Left ventricle myocardium superior (tissue), 1 donor: ENCODE measurements around the gene CALN1. TPM values are rescaled to one million over a fixed set of nuclear protein-coding genes. Genes with fewer than 3 reads are reported as not detected.

ENCODE experiments used
- ATAC-seq: fragments of 200-7000 bp; cut with Tn5 transposase; one replicate; pipeline ENCODE4 v1.9.1; 2020; ENCODE audit warnings: mild to moderate bottlenecking, moderate library complexity
- DNase-seq: peaks from one replicate; pipeline ENCODE4 v3.0.0-alpha.2; 2020
- intact Hi-C: fragments of 100-400 bp; cut with micrococcal nuclease; formaldehyde crosslinking; loops from one replicate; pipeline ENCODE4 v1.11.0; 2022
- total RNA-seq: library from RNA; stranded (reverse); fragmentation: NEBNext Ultra II Directional; extraction: Animal tissue kit (Norgen Biotek cat#: 25700); gene quantifications from one replicate; pipeline ENCODE4 v1.2.1, GENCODE V29; 2021
- donor health status: DM: no; HTN: yes; CAD: no; lungs with severe emphysema.

CALN1 gene
- total RNA-seq, 1 donor from 2014 or later: not detected

- intact Hi-C loops: no loop called here
- ATAC-seq (no peak), DNase-seq (no peak)
These were observed 76.4 kb downstream of the CALN1 start for GRCh38 chr7:72335561-72336381.

DNA sequence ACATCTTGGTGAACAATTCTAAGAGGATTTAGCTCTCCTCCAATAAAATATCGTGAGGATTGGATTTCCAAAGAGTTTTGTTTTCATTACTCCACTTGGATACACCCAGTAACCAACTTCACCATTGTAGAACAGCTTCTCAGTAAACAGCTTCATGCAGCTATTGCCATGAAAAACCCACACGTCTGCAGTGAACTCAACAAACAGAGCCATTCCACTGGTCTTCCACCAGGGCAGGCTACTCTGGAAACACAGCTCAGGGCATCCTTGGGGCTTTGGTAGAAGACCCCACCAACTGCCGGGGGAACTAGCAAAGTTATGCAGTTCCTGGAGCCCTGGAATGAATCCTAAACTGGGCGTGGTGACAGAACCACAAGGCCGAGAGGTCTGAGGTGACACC is 77.4 kb downstream of the CALN1 start:
- intact Hi-C loops: no loop called here
- ATAC-seq: no peak
- DNase-seq: no peak

- no peak for DNase-seq
- no peak for ATAC-seq
- intact Hi-C loops: no loop called here
These were observed 78.1 kb downstream of the CALN1 start for GRCh38 chr7:72334066-72334465.

GRCh38 chr7:72326811-72327210 is 85.3 kb downstream of the CALN1 start:
- intact Hi-C loops: no loop called here
- DNase-seq (no peak), ATAC-seq (no peak)

GRCh38 chr7:72326365-72326764 is 85.8 kb downstream of the CALN1 start:
- ATAC-seq (no peak), DNase-seq (no peak)
- intact Hi-C loops: no loop called here

DNA sequence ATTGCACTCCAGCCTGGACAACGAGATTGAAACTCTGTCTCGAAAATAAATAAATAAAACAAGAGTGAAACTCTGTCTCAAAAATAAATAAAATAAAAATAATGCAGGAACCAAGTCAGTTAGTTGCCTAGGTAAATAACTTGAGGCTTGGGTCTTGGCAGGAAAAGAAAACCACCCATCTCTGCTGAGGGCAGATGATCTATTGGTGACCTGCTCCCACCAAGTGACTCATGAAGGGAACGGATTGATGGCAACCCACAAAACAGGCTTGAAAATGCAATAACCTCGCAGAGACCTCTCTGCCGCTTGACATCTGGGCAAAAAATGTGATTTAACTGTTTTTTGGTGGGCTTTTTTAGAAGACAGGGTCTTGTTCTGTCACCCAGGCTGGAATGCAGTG is 86.6 kb downstream of the CALN1 start:
- ATAC-seq (no peak), DNase-seq (no peak)
- intact Hi-C loops: no loop called here

DNA sequence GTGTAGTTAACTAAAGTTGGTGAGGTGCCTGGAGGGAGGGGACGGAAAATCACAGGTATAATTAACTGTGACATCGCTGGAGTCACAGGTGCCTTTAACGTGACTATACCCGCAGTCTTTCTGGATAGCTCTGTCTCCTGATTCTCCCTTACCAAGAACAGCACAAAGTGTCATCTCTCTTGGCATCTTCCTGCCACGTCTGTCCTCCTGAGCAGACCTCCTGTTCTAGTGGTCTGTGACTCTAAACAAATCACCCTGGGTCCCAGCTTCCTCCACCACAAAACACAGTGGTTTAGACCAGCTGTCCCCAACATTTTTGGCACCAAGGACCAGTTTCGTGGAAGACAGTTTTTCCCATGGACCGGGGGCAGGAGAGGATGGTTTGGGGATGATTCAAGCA is 90.5 kb downstream of the CALN1 start:
- ATAC-seq: no peak
- intact Hi-C loops: no loop called here

GRCh38 chr7:72321081-72321480 is 91.1 kb downstream of the CALN1 start:
- intact Hi-C loops: no loop called here
- ATAC-seq: no peak
- no peak for DNase-seq

More for the DNA sequence above, 90.5 kb downstream of the CALN1 start:
- no peak for DNase-seq

DNA sequence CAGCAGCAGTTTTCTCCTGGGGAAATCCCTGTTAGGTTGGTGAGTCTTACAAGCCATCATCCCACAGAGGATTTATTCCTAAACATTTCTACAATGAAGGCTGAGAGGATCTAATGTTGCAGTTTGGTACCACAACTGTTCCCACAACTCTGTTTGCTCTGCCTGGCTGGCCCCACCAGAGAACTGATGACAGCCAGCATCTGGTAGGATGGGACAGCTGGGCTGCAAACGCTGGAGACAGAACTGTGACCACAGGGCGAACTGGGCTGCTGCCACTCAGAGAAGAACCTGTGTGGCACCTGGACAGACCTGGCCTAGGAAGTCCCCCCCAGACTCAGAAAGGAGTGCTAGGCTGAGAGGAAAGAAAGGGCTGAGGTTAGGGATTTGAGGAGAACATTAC is 94.8 kb downstream of the CALN1 start:
- ATAC-seq: no peak
- no peak for DNase-seq
- intact Hi-C loops: no loop called here

- intact Hi-C loops: no loop called here
- DNase-seq (no peak), ATAC-seq (no peak)
These were observed 96.0 kb downstream of the CALN1 start for GRCh38 chr7:72316148-72316547.

DNA sequence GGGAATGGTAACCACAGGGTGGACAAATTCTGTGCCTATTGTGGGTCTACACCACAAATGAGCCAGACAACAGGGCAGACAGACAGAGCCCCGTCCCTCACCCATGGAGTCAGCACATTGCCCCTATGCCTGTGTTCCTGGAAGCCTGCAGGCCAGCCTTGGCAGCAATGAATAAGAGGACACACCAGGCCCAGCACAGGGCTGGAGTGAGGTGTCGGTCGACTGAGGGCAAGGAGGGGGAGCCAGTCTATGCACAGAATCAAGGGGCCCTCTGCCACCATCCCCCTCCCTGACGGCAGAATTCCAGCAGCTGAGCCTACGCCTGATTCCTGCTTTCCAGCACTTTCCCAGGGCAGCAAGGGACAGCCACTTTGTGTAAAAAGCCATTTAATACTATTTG is 98.2 kb downstream of the CALN1 start:
- intact Hi-C loops: no loop called here
- DNase-seq: no peak
- no peak for ATAC-seq

- DNase-seq (no peak), ATAC-seq (no peak)
- intact Hi-C loops: no loop called here
These were observed 101.8 kb downstream of the CALN1 start for GRCh38 chr7:72310301-72310700.

DNA sequence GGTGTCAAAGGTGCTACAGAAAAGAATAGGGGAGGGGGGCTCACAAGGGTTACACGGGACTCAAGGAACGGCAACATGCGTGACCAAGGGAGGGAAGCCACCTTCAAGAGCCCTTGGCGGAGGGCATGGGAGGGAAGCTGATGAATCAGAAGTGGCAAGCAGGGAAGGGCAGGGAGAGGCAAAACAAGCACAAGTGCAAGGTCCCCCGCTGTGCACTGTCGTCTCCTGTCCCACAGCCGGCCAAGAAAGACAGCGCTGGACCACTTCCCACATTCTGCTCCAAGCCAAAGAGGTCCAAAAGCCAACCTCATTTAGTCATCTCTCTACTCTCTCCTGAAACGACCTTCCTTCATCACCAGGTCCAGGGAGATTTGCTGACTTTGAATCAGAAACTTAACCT is 102.7 kb downstream of the CALN1 start:
- ATAC-seq (no peak), DNase-seq (no peak)
- intact Hi-C loops: no loop called here

GRCh38 chr7:72308986-72309385 is 103.2 kb downstream of the CALN1 start:
- ATAC-seq (no peak), DNase-seq (no peak)
- intact Hi-C loops: no loop called here

DNA sequence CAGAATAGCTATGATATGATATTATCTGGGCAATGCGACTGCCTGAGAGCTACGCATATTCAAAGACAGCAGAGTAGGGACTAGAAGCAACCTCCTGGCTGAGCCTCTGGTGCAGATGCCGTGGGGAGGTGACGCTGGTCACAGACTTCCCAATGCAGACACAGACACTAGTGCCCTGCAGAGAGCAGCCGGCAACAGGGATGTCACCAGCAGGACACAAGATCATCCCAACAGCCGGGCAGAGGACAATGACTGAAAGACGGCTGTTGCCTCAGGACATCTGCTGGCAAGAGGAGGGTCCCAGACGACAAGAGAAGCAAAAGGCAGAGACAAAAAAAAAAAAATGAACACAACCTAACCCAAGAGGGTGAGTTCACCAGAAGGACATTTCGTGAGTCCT is 104.6 kb downstream of the CALN1 start:
- no peak for DNase-seq
- intact Hi-C loops: no loop called here

GRCh38 chr7:72298912-72299311 is 113.2 kb downstream of the CALN1 start:
- intact Hi-C loops: no loop called here
- DNase-seq (no peak), ATAC-seq (no peak)

More for the DNA sequence above, 104.6 kb downstream of the CALN1 start:
- no peak for ATAC-seq

GRCh38 chr7:72298091-72298490 is 114.0 kb downstream of the CALN1 start:
- intact Hi-C loops: no loop called here
- ATAC-seq (no peak), DNase-seq (no peak)

- intact Hi-C loops: no loop called here
- no peak for DNase-seq
- no peak for ATAC-seq
These were observed 114.5 kb downstream of the CALN1 start for GRCh38 chr7:72297636-72298035.

DNA sequence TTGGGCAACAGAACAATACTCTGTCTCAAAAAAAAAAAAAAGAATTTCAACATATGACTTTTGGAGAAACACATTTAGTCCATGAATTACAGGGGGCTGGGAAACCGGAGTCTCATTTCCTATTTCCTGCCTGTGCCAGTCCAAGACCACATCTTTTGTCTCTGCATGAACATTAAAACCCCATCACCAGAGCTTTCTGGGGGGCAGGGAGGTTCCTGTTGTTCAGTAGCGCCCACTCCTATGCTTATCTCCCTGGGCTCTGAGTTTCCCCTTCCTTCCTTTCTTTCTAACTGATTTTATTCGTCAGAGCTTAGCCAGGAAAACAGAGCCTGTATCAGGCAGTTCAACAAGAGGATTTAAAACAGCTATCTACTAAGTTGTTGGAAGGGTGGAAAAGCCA is 119.3 kb downstream of the CALN1 start:
- DNase-seq (no peak), ATAC-seq (no peak)
- intact Hi-C loops: no loop called here

GRCh38 chr7:72292118-72292517 is 120.0 kb downstream of the CALN1 start:
- no peak for DNase-seq
- intact Hi-C loops: no loop called here
- ATAC-seq: no peak

GRCh38 chr7:72286519-72286918 is 125.6 kb downstream of the CALN1 start:
- intact Hi-C loops: no loop called here
- ATAC-seq (no peak), DNase-seq (no peak)
